H54 (cell line): Measurements from ENCODE around the gene TASOR2.

ENCODE experiments used
- DNase-seq: peaks from one replicate; pipeline ENCODE4 v3.0.0; 2011; ENCODE audit warnings: low spot score, mixed read lengths; ENCODE audit not compliant: insufficient read length
- FAIRE-seq: peaks from 3 replicates; lab custom pipeline; 2011; peaks lifted over from hg19 to GRCh38; lab: Jason Lieb, UNC
- POLR2A ChIP-seq: IDR thresholded peaks from 2 replicates; pipeline ENCODE4 v1.6.1; 2011; ENCODE audit warnings: low read depth, mild to moderate bottlenecking, low read length

Gene TASOR2

DNA sequence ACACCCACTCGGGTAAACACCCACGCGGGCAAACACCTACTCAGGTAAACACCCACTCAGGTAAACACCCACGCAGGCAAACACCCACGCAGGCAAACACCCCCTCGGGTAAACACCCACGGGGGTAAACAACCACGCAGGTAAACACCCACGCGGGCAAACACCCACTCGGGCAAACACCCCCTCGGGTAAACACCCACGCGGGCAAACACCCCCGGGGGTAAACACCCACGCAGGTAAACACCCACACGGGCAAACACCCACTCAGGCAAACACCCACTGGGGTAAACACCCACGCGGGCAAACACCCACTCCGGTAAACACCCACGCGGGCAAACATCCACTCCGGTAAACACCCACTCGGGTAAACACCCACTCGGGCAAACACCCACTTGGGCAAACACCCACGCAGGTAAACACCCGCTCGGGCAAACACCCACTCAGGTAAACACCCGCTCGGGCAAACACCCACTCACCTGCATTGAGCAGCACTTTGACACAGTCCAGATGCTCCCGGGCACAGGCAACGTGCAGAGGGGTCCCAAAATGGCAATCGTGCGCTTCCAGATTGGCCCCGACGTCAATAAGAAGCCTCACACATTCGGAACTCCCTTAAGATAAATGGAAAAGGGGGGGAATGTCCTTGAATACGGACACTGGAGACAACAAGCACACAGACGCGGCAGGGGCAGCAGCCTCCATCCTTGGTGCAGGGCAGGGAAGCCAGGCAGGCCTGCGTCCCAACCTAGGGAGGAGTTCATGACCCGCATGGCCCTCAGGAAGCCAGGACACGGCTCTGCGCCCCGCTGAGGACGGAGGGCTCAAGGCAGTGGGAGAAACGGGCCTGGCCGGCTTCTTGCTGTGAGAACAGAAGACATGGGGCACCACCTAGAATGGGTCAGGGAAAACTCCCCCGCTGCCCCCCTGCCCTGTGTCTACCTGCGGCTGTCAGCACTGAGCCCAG lies 35.9 kb upstream of the TASOR2 start:
- FAIRE-seq, result no peak
- no peak for TF ChIP-seq POLR2A
- DNase-seq, result no peak

DNA sequence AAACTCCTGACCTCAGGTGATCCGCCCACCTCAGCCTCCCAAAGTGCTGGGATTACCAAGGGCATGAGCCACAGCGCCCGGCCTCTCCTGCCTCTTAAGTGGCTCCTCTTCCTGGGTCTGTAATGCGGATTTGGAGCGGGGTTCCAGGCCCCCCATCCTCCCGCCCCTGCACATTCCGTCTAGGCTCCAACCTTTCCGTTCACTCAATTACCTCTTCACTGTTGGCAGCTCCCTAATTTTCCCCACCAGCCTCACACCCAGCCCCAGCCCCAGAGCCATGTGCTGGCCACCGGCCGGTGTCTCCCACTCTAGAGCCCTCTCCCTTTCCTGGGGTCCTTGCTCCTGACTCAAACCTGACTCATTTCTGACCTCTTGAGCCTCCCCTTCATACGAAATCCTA lies 34.9 kb upstream of the TASOR2 start:
- no peak for TF ChIP-seq POLR2A
- DNase-seq (no peak), FAIRE-seq (no peak)

DNA sequence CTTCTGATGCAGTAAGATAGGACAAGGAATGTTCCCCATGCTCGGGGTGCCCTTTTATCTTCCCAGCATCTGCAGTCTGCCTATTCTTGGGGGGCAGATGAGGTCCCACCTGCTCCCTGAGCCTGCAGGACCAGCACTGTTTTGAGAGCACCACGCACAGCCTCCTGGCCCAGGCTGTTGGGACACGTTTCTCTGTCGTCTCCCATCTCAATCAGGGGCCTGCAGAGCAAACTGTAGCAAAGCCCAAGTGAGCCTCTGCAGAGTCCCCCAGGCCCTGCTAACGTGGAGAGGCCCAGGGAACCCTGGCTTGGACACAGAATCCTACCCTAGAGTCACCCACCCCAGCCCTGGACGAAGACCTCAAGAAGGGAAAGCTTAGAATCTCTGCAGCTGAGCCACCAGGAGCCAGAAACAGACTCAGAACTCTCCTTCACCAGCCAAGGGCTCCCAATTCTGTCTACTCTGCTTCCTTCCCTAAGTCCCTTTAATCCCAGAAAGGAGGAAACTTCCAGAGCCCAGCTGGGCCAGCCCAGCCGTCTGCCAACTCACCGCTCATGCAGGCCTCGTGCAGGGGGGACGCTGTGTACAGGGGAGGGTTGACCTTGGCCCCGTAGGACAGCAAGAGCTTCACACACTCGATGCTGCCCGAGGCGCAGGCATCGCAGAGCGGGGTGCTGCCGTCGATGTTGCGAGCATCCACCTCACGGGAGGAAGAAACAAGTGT lies 33.8 kb upstream of the TASOR2 start:
- FAIRE-seq (no peak), DNase-seq (no peak)
- TF ChIP-seq POLR2A, result no peak

DNA sequence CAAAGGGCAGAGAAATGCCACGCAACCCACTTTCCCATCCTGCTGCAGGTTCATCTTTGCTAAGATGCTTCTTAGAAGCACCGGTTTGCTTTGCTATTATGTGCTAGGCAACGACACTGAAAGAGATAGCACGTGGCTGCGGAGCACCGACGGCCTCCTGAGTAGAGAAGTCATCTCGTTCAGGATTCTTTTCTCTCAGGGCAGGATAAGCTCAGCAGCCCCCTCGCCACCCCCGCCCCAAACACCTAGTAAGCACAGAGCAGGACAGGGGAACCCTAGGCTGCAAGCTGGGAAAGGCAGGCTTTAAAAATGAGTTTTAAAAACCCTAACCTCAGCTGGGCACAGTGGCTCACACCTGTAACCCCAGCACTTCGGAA lies 33.3 kb upstream of the TASOR2 start:
- no peak for DNase-seq
- TF ChIP-seq POLR2A, result no peak
- FAIRE-seq, result no peak

DNA sequence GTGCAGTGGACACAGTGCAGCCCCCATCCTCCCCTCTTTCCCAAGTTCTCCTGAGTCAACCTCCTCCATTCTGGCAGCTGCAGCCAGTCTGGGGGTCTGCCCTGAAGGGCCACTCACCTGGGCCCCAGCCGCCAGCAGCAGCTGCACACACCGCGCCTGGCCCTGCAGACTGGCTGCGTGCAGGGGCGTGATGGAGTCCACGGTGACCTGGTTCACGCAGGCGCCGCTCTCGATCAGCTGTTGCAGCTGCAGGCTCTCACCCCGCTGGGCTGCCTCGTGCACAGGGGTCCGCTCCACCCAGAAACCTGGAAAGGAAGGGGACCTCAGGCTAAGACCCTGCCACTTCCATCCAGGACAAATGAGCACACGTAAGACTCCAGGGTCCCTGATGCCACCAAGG lies 31.9 kb upstream of the TASOR2 start:
- TF ChIP-seq POLR2A, result no peak
- DNase-seq (no peak), FAIRE-seq (no peak)

DNA sequence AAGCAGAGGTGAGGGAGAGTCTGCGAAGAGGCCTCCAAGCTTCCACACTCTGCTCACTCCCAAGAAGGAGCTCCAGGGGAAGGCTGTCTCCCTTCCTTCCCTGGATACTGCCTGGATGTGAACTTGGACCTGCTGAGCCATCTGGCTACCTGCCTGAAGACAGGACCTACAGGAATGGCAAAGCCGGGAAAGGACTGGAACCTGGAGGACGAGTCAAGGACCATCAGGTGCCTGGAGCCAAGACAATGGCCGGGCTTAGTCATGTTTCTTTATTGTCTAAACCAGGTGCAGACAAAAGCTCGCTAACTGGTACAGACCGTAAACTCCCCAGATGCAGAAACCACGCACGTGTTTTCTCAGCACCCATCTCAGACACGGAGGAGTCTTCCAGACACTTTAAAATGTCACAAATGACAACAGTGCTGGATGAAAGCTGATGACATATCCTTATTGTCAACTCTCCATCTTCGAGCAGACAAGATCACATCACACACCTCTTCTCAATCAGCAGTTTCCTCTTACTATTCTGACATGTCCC lies 30.4 kb upstream of the TASOR2 start:
- no peak for DNase-seq
- FAIRE-seq, result no peak
- TF ChIP-seq POLR2A, result no peak

DNA sequence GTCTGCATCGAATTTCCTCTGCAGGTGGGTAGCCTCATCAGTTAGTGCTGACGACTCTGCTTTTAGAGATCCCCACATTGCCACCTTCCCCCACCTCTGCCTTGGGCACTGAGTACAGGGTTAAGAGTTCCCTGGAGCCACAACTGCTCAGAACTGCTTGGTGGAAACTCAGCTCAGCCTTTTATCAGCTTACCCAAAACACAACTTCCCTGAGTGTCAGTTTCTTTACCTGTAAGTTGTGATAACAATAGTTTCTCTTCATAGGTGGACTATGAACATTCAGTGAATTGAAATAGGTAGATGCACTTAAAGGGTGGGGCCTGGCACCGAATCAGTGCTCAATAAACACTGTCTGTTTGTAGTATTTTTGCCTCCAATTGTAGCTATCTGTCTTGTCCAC lies 29.5 kb upstream of the TASOR2 start:
- TF ChIP-seq POLR2A, result no peak
- FAIRE-seq, result no peak
- DNase-seq, result no peak

DNA sequence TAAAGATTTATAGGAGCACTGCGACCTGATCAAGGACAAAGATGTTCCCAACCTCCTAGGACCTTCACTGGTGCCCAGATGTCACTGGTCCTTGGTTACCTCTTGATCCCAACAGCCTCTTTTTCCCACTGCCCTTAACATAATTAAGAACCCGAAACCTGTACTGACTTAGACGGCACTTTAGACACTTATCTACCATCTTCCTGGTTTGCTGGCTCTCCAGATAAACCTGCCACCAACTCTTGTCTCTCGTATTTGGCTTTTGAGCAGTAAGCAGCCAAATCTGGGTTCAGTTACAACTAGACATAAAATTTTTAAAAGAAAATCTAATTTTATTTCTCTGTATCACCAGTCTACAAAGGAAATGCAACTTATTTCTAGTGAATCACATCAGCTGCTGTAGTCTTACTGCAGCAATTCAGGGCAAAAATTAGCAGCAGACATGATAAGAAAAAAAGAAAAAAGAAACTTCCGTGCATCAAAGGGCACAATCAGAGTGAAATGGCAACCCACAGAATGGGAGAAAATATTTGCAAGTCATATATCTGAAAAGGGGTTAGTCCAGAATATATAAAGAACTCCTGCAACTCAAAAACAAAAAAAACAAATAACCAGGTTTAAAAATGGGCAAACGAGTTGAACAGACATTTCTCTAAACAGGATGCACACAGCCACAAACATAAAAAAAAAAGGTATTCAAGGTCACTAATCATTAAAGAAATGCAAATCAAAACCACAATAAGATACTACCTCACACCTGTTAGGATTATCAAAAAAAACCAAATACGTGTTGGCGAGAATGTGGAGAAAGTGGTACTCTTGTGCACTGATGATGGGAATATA lies 27.7 kb upstream of the TASOR2 start:
- FAIRE-seq (no peak), DNase-seq (no peak)
- TF ChIP-seq POLR2A, result no peak

DNA sequence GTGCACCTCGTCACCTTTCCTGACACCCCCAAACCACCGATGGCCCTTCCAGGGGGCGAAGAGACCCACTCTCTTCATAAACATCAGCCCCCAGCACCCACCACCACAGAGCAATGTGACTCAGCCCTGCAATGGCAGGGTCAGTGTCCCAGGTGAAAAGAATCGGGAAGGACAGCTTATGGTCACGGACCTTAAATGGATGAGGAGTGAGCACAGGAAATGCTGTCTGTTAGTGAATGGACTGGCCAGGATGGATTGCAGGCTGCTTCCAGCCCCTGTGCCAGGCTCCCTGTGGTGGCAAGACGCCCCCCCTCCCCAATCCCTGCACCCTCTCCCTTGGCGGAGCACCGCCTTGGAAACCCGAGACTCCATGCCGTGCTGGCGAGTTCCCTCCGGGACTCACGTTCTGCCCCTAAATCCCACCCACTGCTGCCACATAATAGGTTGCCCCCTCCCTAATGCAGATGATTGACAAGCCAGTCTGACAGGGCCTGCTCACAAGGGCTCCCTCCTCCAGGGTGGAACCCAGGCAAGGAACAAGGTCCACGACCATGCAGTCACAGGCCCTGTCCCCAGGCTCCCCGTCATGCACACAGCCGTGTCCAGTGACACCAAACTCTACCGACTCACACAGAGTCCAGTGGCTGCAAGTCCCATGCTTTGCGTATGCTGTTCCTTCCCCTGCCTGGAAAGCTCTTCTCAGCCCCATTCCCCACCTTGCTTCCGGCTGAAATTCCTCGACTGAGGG lies 25.6 kb upstream of the TASOR2 start:
- no peak for DNase-seq
- no peak for FAIRE-seq
- TF ChIP-seq POLR2A, result no peak

DNA sequence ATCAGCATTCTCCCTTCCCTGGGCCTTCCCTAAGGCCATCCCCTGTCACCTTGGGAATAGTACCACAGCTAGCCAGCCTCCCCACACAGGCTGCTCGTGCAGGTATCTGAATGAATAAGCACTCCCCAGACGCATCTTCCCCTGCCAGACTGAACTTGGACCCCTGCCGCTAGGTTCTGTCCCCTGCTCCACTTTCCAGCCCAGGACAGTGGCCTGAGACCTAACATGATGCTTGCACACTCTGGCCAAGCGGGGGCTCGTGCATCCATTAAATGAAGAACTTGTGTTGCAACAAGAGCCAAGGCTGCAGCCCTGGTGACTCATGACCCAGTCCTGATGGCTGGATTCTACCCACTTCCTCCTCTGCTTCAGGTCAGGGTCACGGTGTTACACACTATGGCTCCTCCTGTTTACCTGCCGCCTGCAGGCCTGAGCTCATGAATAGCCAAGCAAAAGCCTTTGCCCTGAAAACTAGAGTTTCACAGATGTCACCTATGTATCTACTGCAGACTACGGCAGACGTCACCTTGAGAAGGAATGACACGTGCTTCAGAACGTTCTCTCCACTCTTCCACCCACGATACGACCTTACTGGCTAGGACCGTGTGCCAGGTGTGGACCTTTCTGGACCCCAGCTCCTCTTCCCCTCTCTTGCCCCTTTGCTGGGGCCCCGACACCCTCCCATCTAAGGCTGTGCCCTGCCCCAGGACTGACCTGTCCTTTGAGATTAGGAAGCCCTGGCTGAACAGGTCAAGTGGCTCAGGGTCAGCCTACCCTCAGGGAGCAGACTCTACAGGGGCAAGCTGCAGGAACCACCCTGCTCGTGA lies 24.7 kb upstream of the TASOR2 start:
- TF ChIP-seq POLR2A, result no peak
- DNase-seq, result peak; percentile 68
- no peak for FAIRE-seq

DNA sequence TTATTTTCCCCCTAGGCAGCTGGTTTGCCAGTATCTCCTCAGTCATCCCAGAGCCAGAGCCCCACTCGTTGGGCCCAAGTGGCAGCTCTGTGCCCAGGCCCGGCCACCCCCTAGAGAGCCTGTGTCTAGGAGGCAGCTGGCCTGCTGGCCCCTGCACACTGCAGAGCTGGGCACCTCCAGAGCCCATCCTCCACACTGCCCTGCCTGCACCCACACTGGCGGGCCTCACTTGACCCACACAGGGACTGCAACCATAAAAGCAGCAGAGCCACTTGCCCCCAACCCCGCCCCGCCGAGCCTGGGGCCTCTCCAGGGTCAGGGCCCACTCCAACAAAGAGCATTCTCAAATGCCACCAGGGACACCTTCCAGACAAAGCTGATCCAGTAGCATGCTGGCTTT lies 23.6 kb upstream of the TASOR2 start:
- no peak for DNase-seq
- no peak for TF ChIP-seq POLR2A
- no peak for FAIRE-seq
